Subcutaneous adipose tissue (tissue), 4 donors: Measurements from ENCODE around the gene PHACTR4. TPM values are rescaled to one million over a fixed set of nuclear protein-coding genes. Genes with fewer than 3 reads are reported as not detected.

Experiments
- small RNA-seq: library from RNA; depleted of rRNA; stranded (forward); fragments of <200 nt; gene quantifications from one replicate; pipeline ENCODE3, GENCODE V24; 2016
- total RNA-seq, 4 donors: library from RNA; depleted of rRNA; stranded (reverse); fragments of >200 nt; gene quantifications; one replicate each; pipeline ENCODE4 v1.1.0, GENCODE V29; 2016
- TF ChIP-seq, protein P1 (sequence below): fragments of 450-650 bp; IDR thresholded peaks from one replicate; pipeline ENCODE4 v1.5.1; 2016; ENCODE audit warnings: low read depth, mild to moderate bottlenecking, control low read depth, antibody characterized with exemption, moderate library complexity

PHACTR4 gene
- total RNA-seq, 4 donors from 2014 or later, result 15.4 to 24.9 (median 19.1) TPM

DNA sequence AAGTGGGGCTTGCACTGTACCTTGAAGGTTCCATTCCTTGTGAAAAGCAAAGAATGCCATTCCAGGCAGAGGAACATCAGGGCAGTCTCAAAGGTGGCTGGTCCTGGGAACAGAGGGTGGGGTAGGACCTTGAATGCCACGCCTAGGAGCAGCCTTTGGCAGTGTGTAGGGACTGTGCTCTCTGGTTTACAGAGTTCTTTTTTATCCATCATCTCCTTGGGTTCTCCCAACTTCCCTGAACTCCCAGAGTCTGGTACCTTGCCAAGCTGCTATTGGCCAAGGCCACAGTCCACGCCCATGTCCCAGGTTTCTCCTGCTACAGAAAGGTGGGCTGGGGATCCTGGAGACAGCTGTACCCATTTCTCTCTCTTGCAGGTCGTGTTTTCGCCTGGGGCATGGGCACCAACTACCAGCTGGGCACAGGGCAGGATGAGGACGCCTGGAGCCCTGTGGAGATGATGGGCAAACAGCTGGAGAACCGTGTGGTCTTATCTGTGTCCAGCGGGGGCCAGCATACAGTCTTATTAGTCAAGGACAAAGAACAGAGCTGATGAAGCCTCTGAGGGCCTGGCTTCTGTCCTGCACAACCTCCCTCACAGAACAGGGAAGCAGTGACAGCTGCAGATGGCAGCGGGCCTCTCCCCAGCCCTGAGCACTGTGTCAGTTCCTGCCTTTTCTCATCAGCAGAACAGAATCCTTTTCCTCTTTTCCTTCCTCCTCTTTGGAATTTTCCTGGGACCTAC, 168.1 kb downstream of the PHACTR4 start:
- TF ChIP-seq, protein P1, sequence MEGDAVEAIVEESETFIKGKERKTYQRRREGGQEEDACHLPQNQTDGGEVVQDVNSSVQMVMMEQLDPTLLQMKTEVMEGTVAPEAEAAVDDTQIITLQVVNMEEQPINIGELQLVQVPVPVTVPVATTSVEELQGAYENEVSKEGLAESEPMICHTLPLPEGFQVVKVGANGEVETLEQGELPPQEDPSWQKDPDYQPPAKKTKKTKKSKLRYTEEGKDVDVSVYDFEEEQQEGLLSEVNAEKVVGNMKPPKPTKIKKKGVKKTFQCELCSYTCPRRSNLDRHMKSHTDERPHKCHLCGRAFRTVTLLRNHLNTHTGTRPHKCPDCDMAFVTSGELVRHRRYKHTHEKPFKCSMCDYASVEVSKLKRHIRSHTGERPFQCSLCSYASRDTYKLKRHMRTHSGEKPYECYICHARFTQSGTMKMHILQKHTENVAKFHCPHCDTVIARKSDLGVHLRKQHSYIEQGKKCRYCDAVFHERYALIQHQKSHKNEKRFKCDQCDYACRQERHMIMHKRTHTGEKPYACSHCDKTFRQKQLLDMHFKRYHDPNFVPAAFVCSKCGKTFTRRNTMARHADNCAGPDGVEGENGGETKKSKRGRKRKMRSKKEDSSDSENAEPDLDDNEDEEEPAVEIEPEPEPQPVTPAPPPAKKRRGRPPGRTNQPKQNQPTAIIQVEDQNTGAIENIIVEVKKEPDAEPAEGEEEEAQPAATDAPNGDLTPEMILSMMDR, result no peak

DNA sequence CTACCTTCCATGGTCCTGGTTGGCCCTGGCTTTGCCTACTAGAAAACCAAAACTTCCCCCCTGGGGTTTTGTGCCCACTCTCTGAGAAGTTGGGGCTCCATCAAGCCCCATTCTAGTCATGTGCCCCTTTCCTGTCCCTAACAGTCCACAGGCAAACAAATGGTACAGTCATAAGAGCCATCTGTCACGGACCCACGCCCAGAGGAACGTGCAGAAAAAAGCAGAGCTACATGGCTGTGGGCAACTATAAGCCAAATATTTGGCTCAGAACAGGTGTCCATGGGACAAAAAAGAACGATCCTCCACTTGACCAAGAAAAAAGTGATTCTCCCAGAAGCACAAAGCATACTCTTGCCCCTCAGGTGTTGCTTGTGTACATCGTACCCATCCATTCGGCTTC, 168.7 kb downstream of the PHACTR4 start:
- TF ChIP-seq, protein P1, result no peak

DNA sequence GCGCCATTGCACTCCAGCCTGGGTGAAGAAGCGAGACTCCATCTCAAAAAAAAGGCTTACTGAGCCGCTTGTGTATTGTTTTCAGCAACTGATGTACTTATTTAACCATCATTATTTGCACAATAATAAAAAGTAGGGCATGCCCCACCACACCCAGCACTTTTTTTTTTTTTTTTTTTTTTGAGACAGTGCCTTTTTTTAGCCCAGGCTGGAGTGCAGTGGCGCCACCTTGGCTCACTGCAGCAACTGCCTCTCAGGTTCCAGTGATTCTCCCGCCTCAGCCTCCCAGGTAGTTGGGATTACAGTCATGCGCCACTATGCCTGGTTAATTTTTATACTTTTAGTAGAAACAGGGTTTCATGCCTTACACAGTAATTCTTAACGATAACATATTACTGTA, 171.1 kb downstream of the PHACTR4 start:
- TF ChIP-seq, protein P1, result no peak

DNA sequence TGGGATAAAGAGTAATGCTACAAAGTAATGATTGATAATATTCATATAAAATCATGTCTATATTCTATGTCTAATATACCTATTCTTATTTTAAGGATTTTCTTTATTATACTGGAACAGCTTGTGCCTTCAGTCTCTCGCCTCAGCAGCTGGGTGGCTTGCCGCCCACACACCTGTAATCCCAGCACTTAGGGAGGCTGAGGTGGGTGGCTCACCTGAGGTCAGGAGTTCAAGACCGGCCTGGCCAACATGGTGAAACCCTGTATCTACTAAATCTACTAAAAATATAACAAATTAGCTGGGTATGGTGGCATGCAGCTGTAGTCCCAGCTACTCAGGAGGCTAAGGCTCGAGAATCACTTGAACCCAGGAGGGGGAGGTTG, 175.7 kb downstream of the PHACTR4 start:
- TF ChIP-seq, protein P1, result no peak

DNA sequence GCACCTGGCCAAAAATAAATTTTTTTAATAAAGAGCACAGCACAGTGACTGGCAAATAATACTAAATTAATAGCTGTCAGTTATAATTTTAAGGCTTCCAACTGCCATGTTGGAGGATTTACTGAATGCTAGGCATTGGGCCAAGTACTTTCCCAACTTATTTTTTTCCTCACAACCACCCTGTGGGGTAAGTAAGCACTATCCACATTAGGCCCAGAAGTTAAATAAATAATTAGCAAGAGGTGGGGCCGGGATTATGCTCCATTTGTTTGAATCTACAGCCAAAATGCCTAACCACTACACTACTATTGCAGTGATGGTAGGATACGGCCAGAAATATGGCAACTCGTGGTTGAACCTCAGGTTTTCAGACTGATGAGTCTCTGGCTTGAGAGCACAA, 178.8 kb downstream of the PHACTR4 start:
- TF ChIP-seq, protein P1, result no peak

Small RNA genes lying within 50 kb of the gene (small RNA-seq; reads per million reads assigned to genes)
- gene RF00019 (0.49 reads per million), gene RNU6ATAC27P (not detected), gene SNORA73A (not detected), gene SNORA73B (57.5 reads per million, percentile 97 among the genes with 10 or more reads in this experiment)

Other genes with a start within 250 kb of the PHACTR4 start
- 10 to 100 TPM in 1 of 4 donors, 1 to 10 TPM in 3; 6.4 to 24.8 (median 7.6) TPM for gene PTAFR, start 193.1 kb upstream of the PHACTR4 start, total RNA-seq
- gene DNAJC8, start 136.7 kb upstream of the PHACTR4 start, total RNA-seq, result 100 to 1,000 TPM in 1 of 4 donors, 10 to 100 TPM in 3; 52.2 to 117 (median 71.8) TPM
- 100 to 1,000 TPM; 100 to 145 (median 118) TPM for gene ATP5IF1, start 133.6 kb upstream of the PHACTR4 start, total RNA-seq
- 10 to 100 TPM in 3 of 4 donors, 1 to 10 TPM in 1; 8.3 to 18.5 (median 12.8) TPM for gene SESN2, start 110.2 kb upstream of the PHACTR4 start, total RNA-seq
- gene MED18, start 40.7 kb upstream of the PHACTR4 start, total RNA-seq, result 10 to 100 TPM in 3 of 4 donors, 1 to 10 TPM in 1; 8.8 to 14.3 (median 11.0) TPM
- 10 to 100 TPM; 13.9 to 32.3 (median 19.4) TPM for gene RCC1, start 136.3 kb downstream of the PHACTR4 start, total RNA-seq
- 10 to 100 TPM; 20.5 to 27.2 (median 26.5) TPM for gene TRNAU1AP, start 183.3 kb downstream of the PHACTR4 start, total RNA-seq
- gene RAB42, start 222.5 kb downstream of the PHACTR4 start, total RNA-seq, result 10 to 100 TPM in 2 of 4 donors, 1 to 10 TPM in 2; 1.1 to 57.5 (median 10.0) TPM